K562 (cell line): ENCODE measurements around the gene ZNF775. TPM values are rescaled to one million over a fixed set of nuclear protein-coding genes. Genes with fewer than 3 reads are reported as not detected.
A peak's percentile ranks its signal among the peaks of the same experiment; 100 is the strongest.

ENCODE experiments used
- BMI1 ChIP-seq: fragments of 150-350 bp; IDR thresholded peaks from 2 replicates; pipeline ENCODE4 v1.6.1; 2014; ENCODE audit warnings: low read length
- FOXJ2 ChIP-seq: fragments of 200-800 bp; sonication (Bioruptor generic); IDR thresholded peaks from 2 replicates; pipeline ENCODE4 v1.6.1; 2016; ENCODE audit warnings: missing genetic modification characterization, missing compliant biosample characterization
- FOXO4 ChIP-seq: fragments of 450-650 bp; formaldehyde crosslinking; IDR thresholded peaks from 2 replicates; pipeline ENCODE4 v1.4.0; 2020; ENCODE audit warnings: mild to moderate bottlenecking, moderate library complexity
- GMEB1 ChIP-seq: fragments of 250-450 bp; sonication (Bioruptor Pico); IDR thresholded peaks from 2 replicates; pipeline ENCODE4 v1.4.0; 2020; ENCODE audit warnings: mild to moderate bottlenecking
- HDAC6 ChIP-seq: IDR thresholded peaks from 2 replicates; pipeline ENCODE4 v1.6.1; 2012; ENCODE audit warnings: low read depth, mild to moderate bottlenecking, control low read depth, inconsistent platforms, low read length, moderate library complexity
- ILK ChIP-seq: fragments of 450-650 bp; IDR thresholded peaks from 2 replicates; pipeline ENCODE4 v1.6.1; 2016; ENCODE audit warnings: missing genetic modification characterization, low read depth, mild to moderate bottlenecking, missing compliant biosample characterization, moderate library complexity, borderline replicate concordance
- MBD1 ChIP-seq: fragments of 250-450 bp; sonication (Bioruptor Pico); IDR thresholded peaks from 2 replicates; pipeline ENCODE4 v1.8.0; 2022; ENCODE audit warnings: inconsistent platforms
- MTA2 ChIP-seq: fragments of 450-650 bp; IDR thresholded peaks from 2 replicates; pipeline ENCODE4 v1.6.1; 2016; ENCODE audit warnings: low read depth
- POLR2G ChIP-seq: fragments of 200-400 bp; formaldehyde crosslinking; IDR thresholded peaks from 2 replicates; pipeline ENCODE4 v1.6.1; 2017; ENCODE audit warnings: low read depth, mild to moderate bottlenecking, antibody characterized with exemption, low read length, moderate library complexity
- RNF219 ChIP-seq: fragments of 250-450 bp; sonication (Bioruptor Pico); IDR thresholded peaks from 2 replicates; pipeline ENCODE4 v1.5.0; 2022; ENCODE audit warnings: mild to moderate bottlenecking
- ZBTB49 ChIP-seq: sonication (generic); formaldehyde crosslinking; IDR thresholded peaks from 2 replicates; pipeline ENCODE4 v1.8.0; 2022; ENCODE audit warnings: missing genetic modification reagents, mild to moderate bottlenecking, borderline replicate concordance
- ZNF507 ChIP-seq: conservative IDR thresholded peaks from 2 replicates; pipeline ENCODE4 v1.6.1; 2017; ENCODE audit warnings: missing genetic modification characterization, missing compliant biosample characterization
- ZNF511 ChIP-seq: sonication (generic); formaldehyde crosslinking; IDR thresholded peaks from 2 replicates; pipeline ENCODE4 v1.8.0; 2022; ENCODE audit warnings: mild to moderate bottlenecking, missing genetic modification reagents
- polyA plus RNA-seq, 8 experiments: library from polyadenylated mRNA; depleted of rRNA in 4 of 8; stranded (reverse) in 5 of 8; unstranded in 3 of 8; fragments of >200 nt; fragmentation: Nextera tagmentation in 2 of 8; fragmentation: Illumina TruSeq in 1 of 8; extraction: Ambion mirVana in 2 of 8; extraction: Trizol in 1 of 8; gene quantifications; 2 replicates each; pipeline versions ENCODE4 v1.2.1 to v1.2.3, GENCODE V29; 2011 to 2014; ENCODE audit warnings: inconsistent platforms in 1 of 8, missing spikeins in 1 of 8
- total RNA-seq, 7 experiments: library from RNA; depleted of rRNA in 6 of 7; stranded (reverse); fragments of >200 nt in 6 of 7; fragmentation: Illumina TruSeq in 2 of 7; extraction: Trizol in 2 of 7; gene quantifications; 2 replicates each; pipeline versions ENCODE4 v1.2.1 to v1.2.3, GENCODE V29; 2011 to 2021; ENCODE audit warnings: low replicate concordance in 1 of 7

ZNF775 gene
- total and polyA plus RNA-seq, 9 of the 15 experiments (the other 6 are each of a cell fraction or from before 2014, with no cell fraction given), result 0.04 to 18.7 (median 4.9) TPM

GRCh38 chr7:150404805-150405583 is 25.9 kb downstream of the ZNF775 start (continued):
- TF ChIP-seq MTA2 (peak; percentile 47; the same call in 1 of the 2 replicates), FOXJ2 (peak; percentile 68; the same call in 1 of the 2 replicates), POLR2G (peak; percentile 98), FOXO4 (CRISPR knock-in tag) (no peak), HDAC6 (0 out of 2 replicates have a peak, but pooled peaks have one; percentile 59), ZNF511 (CRISPR knock-in tag) (peak; percentile 91), GMEB1 (peak; percentile 91), MBD1 (CRISPR knock-in tag) (no peak), ILK (no peak), RNF219 (CRISPR knock-in tag) (no peak), ZNF507 (no peak), BMI1 (peak; percentile 31; the same call in 1 of the 2 replicates), ZBTB49 (CRISPR knock-in tag) (peak; percentile 98)
